Suprapubic skin (tissue), 3 donors: ENCODE measurements around the gene SERTAD2.

Experiments
- CTCF ChIP-seq, 2 donors: fragments of 200-600 bp in 1 of 2; fragments of 450-650 bp in 1 of 2; sonication (generic) in 1 of 2; IDR thresholded peaks; one replicate each; pipeline ENCODE4 v1.5.1; 2016 to 2019; ENCODE audit warnings: antibody characterized with exemption in 2 of 2, mild to moderate bottlenecking in 1 of 2, moderate library complexity in 1 of 2
- POLR2A ChIP-seq, 2 donors: fragments of 450-650 bp; IDR thresholded peaks; one replicate each; pipeline ENCODE4 v1.6.1; 2017; ENCODE audit warnings: antibody characterized with exemption in 2 of 2, mild to moderate bottlenecking in 2 of 2, moderate library complexity in 2 of 2

DNA sequence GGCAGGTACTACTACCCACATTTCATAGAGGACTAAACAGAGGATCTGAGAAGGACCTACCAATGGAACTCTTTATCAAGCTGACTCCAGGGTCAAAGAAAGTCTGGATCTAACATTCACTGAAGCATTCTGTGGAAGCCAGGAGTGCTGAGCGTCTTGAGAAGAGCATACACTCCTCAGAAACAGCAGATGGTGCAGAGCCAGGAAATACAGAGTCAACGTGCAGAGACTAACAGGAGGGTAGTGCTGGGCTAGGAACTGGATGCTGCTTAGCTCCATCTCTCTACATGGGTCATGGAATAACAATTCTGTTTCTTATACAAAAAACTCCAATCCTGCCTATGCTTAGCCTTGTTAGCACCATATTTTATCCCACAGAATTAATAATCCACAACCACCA lies 5.5 kb upstream of the SERTAD2 start:
- no peak for TF ChIP-seq CTCF (IDR thresholded peaks at IDR 0.05)
- TF ChIP-seq POLR2A (IDR thresholded peaks at IDR 0.05) = no peak
